A549 (cell line): ENCODE measurements around the gene HMCN1.

Experiments
- BHLHE40 ChIP-seq: IDR thresholded peaks from 2 replicates; pipeline ENCODE4 v1.6.1; 2012; ENCODE audit warnings: low read depth, low read length, inconsistent platforms
- CHD4 ChIP-seq: fragments of 200-600 bp; sonication (generic); IDR thresholded peaks from 2 replicates; pipeline ENCODE4 v1.6.1; 2016; ENCODE audit warnings: antibody characterized with exemption, mild to moderate bottlenecking, borderline replicate concordance
- CTCF ChIP-seq: fragments of >200 bp; sonication (Bioruptor Twin); formaldehyde crosslinking; IDR thresholded peaks from 3 replicates; pipeline ENCODE4 v1.5.1; 2016
- ELK1 ChIP-seq: fragments of 150-350 bp; IDR thresholded peaks from 2 replicates; pipeline ENCODE4 v1.6.1; 2014; ENCODE audit warnings: low read depth, mild to moderate bottlenecking, low read length
- FOSL2 ChIP-seq, 2 experiments: fragments of 450-650 bp in 1 of 2; fragments of >200 bp in 1 of 2; sonication (Bioruptor Twin) in 1 of 2; formaldehyde crosslinking; IDR thresholded peaks; 2 replicates each; pipeline versions ENCODE4 v1.5.0 to v1.6.1; 2016 to 2020; ENCODE audit warnings: mild to moderate bottlenecking in 1 of 2, moderate library complexity in 1 of 2
- JUN ChIP-seq, 2 experiments: fragments of >200 bp; sonication (Bioruptor Twin); formaldehyde crosslinking; IDR thresholded peaks; 2 replicates in 1 of 2; 3 replicates in 1 of 2; pipeline ENCODE4 v1.6.1; 2016 to 2017
- MAZ ChIP-seq: fragments of 150-350 bp; IDR thresholded peaks from 2 replicates; pipeline ENCODE4 v1.6.1; 2014; ENCODE audit warnings: antibody characterized with exemption, low read depth, low read length, borderline replicate concordance

- TF ChIP-seq BHLHE40, result no peak
- TF ChIP-seq ELK1, result no peak
- TF ChIP-seq CHD4, result no peak
- no peak for TF ChIP-seq CTCF
- no peak for TF ChIP-seq FOSL2 (IDR thresholded peaks at IDR 0.05)
- no peak for TF ChIP-seq FOSL2 (CRISPR knock-in tag; IDR thresholded peaks at IDR 0.05)
- TF ChIP-seq MAZ, result no peak
- TF ChIP-seq JUN (IDR thresholded peaks at IDR 0.05), result no peak
Measured at GRCh38 chr1:185849014-185849413, 114.8 kb downstream of the HMCN1 start.
